ENCODE results near the gene SDHA.

- TF ChIP-seq, protein P1, sequence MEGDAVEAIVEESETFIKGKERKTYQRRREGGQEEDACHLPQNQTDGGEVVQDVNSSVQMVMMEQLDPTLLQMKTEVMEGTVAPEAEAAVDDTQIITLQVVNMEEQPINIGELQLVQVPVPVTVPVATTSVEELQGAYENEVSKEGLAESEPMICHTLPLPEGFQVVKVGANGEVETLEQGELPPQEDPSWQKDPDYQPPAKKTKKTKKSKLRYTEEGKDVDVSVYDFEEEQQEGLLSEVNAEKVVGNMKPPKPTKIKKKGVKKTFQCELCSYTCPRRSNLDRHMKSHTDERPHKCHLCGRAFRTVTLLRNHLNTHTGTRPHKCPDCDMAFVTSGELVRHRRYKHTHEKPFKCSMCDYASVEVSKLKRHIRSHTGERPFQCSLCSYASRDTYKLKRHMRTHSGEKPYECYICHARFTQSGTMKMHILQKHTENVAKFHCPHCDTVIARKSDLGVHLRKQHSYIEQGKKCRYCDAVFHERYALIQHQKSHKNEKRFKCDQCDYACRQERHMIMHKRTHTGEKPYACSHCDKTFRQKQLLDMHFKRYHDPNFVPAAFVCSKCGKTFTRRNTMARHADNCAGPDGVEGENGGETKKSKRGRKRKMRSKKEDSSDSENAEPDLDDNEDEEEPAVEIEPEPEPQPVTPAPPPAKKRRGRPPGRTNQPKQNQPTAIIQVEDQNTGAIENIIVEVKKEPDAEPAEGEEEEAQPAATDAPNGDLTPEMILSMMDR (IDR thresholded peaks at IDR 0.05 in 8 of 11, conservative IDR thresholded peaks at IDR 0.05 in 3 of 11), result no peak
- no peak for TF ChIP-seq POLR2A (IDR thresholded peaks at IDR 0.05)
Measured at GRCh38 chr5:305459-305858, 87.3 kb downstream of the SDHA start.
